ENCODE results near the gene ATP6V0E1. TPM values are rescaled to one million over a fixed set of nuclear protein-coding genes. Genes with fewer than 3 reads are reported as not detected.

Gene ATP6V0E1
- total RNA-seq, 2 donors from 2014 or later, result 156 to 193 TPM

GRCh38 chr5:172944741-172945140 lies 38.8 kb upstream of the ATP6V0E1 start:
- no peak for DNase-seq (ENCODE audit: low spot score)
- H3K27me3 ChIP-seq, result no peaks in the 10 kb centered on the region
- no peak overlapping the region for H3K4me3 ChIP-seq
- peaks cover 14% of the 10 kb centered on the region for H3K36me3 ChIP-seq
- no peaks in the 10 kb centered on the region for H3K9me3 ChIP-seq
- no peak for TF ChIP-seq CTCF (IDR thresholded peaks at IDR 0.05)
- peaks cover 0 to 5% of the 10 kb centered on the region in 2 donors for H3K4me1 ChIP-seq
- H3K27ac ChIP-seq, result no peak overlapping the region

- no peak for TF ChIP-seq CTCF (IDR thresholded peaks at IDR 0.05)
- no peaks in the 10 kb centered on the region for H3K9me3 ChIP-seq
- peaks cover 16% of the 10 kb centered on the region for H3K36me3 ChIP-seq
- H3K27me3 ChIP-seq, result no peaks in the 10 kb centered on the region
- no peak overlapping the region for H3K4me3 ChIP-seq
- H3K27ac ChIP-seq, result no peak overlapping the region
- DNase-seq (ENCODE audit: low spot score), result no peak
- peaks cover 0 to 5% of the 10 kb centered on the region in 2 donors for H3K4me1 ChIP-seq
Measured at GRCh38 chr5:172945151-172945550, 38.4 kb upstream of the ATP6V0E1 start.

- Histone ChIP-seq H3K27me3 (no peaks in the 10 kb centered on the region), H3K4me3 (no peak overlapping the region), H3K9me3 (no peaks in the 10 kb centered on the region), H3K27ac (no peak overlapping the region), H3K4me1 (peaks cover 0 to 5% of the 10 kb centered on the region in 2 donors), H3K36me3 (peaks cover 23% of the 10 kb centered on the region)
- DNase-seq (ENCODE audit: low spot score), result no peak
- no peak for TF ChIP-seq CTCF (IDR thresholded peaks at IDR 0.05)
Measured at GRCh38 chr5:172946146-172946545, 37.4 kb upstream of the ATP6V0E1 start.

- Histone ChIP-seq H3K4me3 (no peak overlapping the region), H3K27ac (no peak overlapping the region), H3K36me3 (peaks cover 23% of the 10 kb centered on the region), H3K9me3 (no peaks in the 10 kb centered on the region), H3K27me3 (no peaks in the 10 kb centered on the region), H3K4me1 (no peaks in the 10 kb centered on the region)
- no peak for TF ChIP-seq CTCF (IDR thresholded peaks at IDR 0.05)
- DNase-seq (ENCODE audit: low spot score), result no peak
Measured at GRCh38 chr5:172949426-172949825, 34.1 kb upstream of the ATP6V0E1 start.

GRCh38 chr5:172950176-172950965 lies 33.2 kb upstream of the ATP6V0E1 start:
- no peak for DNase-seq (ENCODE audit: low spot score)
- H3K27ac ChIP-seq, result no peak overlapping the region
- H3K4me1 ChIP-seq, result no peaks in the 10 kb centered on the region
- H3K4me3 ChIP-seq, result no peak overlapping the region
- TF ChIP-seq CTCF (IDR thresholded peaks at IDR 0.05), result no peak
- no peaks in the 10 kb centered on the region for H3K9me3 ChIP-seq
- no peaks in the 10 kb centered on the region for H3K27me3 ChIP-seq
- peaks cover 23% of the 10 kb centered on the region for H3K36me3 ChIP-seq
